Lower leg skin (tissue), 4 donors: Measurements from ENCODE around the gene CCL13. TPM values are rescaled to one million over a fixed set of nuclear protein-coding genes. Genes with fewer than 3 reads are reported as not detected.

Experiments
- DNase-seq, 2 donors: peaks; one replicate each; pipeline ENCODE4 v3.0.0-alpha.2; 2019; ENCODE audit warnings: low spot score in 2 of 2
- H3K4me3 ChIP-seq: fragments of 200-600 bp; sonication (generic); 2 replicates; pipeline ENCODE4 v1.5.1; 2017; ENCODE audit warnings: mild to moderate bottlenecking, low read depth; ENCODE audit not compliant: poor library complexity, severe bottlenecking
- CTCF ChIP-seq, 3 donors: fragments of 450-650 bp; IDR thresholded peaks; one replicate each; pipeline ENCODE4 v1.5.1; 2016; ENCODE audit warnings: antibody characterized with exemption in 3 of 3, mild to moderate bottlenecking in 3 of 3, moderate library complexity in 2 of 3
- POLR2A ChIP-seq, 2 donors: fragments of 450-650 bp; IDR thresholded peaks; one replicate each; pipeline ENCODE4 v1.6.1; 2016 to 2017; ENCODE audit warnings: antibody characterized with exemption in 2 of 2, mild to moderate bottlenecking in 1 of 2, moderate library complexity in 1 of 2
- WGBS, 2 donors: methylation state at CpG; one replicate each; pipeline ENCODE4 v1.1.5; 2018; 5-methylcytosine and 5-hydroxymethylcytosine counted together
- intact Hi-C: fragments of 100-400 bp; cut with DNase I; formaldehyde crosslinking; loops from one replicate; pipeline ENCODE4 v1.15.0; 2023; ENCODE audit warnings: low total_unique reads
- total RNA-seq, 4 donors: library from RNA; depleted of rRNA; stranded (reverse); fragments of >200 nt; gene quantifications; one replicate each; pipeline ENCODE4 v1.1.0, GENCODE V29; 2016

The CCL13 gene
- total RNA-seq, 4 donors from 2014 or later, result 1.9 to 4.4 (median 1.9) TPM; not detected in 1

- 39 to 59% methylated on average over 3 of the region's 3 CpGs for WGBS, 2 donors
- no peak for DNase-seq
- H3K4me3 ChIP-seq, result no peak overlapping the region
- TF ChIP-seq CTCF (IDR thresholded peaks at IDR 0.05) (no peak), POLR2A (IDR thresholded peaks at IDR 0.05) (no peak)
- intact Hi-C loops, result no loop called here
Observed at GRCh38 chr17:34370997-34371395, 14.7 kb downstream of the CCL13 start.

GRCh38 chr17:34371405-34372100 is 15.3 kb downstream of the CCL13 start:
- DNase-seq, result no peak
- WGBS, 2 donors, result 86 to 87% methylated on average over 3 of the region's 3 CpGs
- intact Hi-C loops, result no loop called here
- TF ChIP-seq CTCF (IDR thresholded peaks at IDR 0.05) (no peak), POLR2A (IDR thresholded peaks at IDR 0.05) (no peak)
- no peak overlapping the region for H3K4me3 ChIP-seq

- 86 to 89% methylated on average over 5 of the region's 5 CpGs for WGBS, 2 donors
- no peak for DNase-seq
- TF ChIP-seq CTCF (IDR thresholded peaks at IDR 0.05), result no peak
- no peak for TF ChIP-seq POLR2A (IDR thresholded peaks at IDR 0.05)
- intact Hi-C loops, result no loop called here
- H3K4me3 ChIP-seq, result no peak overlapping the region
Observed at GRCh38 chr17:34374457-34374856, 18.2 kb downstream of the CCL13 start.

- no peak for DNase-seq
- TF ChIP-seq POLR2A (IDR thresholded peaks at IDR 0.05), result no peak
- TF ChIP-seq CTCF (IDR thresholded peaks at IDR 0.05), result no peak
- H3K4me3 ChIP-seq, result no peak overlapping the region
- intact Hi-C loops, result no loop called here
- 75 to 82% methylated on average over 11 of the region's 11 CpGs for WGBS, 2 donors
Observed at GRCh38 chr17:34375426-34375997, 19.2 kb downstream of the CCL13 start.

- WGBS, 2 donors, result 89 to 93% methylated on average over 3 of the region's 3 CpGs
- intact Hi-C loops, result no loop called here
- no peak for TF ChIP-seq CTCF (IDR thresholded peaks at IDR 0.05)
- DNase-seq, result no peak
- H3K4me3 ChIP-seq, result no peak overlapping the region
Observed at GRCh38 chr17:34377078-34377823, 21.0 kb downstream of the CCL13 start.
